Upper lobe of right lung (tissue), 1 donor: ENCODE data around the gene OSBP. TPM values are rescaled to one million over a fixed set of nuclear protein-coding genes. Genes with fewer than 3 reads are reported as not detected.

Source experiments
- ATAC-seq: fragments of 200-7000 bp; cut with Tn5 transposase; one replicate; pipeline ENCODE4 v1.9.1; 2020; ENCODE audit warnings: mild to moderate bottlenecking, moderate library complexity
- DNase-seq: peaks from one replicate; pipeline ENCODE4 v3.0.0-alpha.2; 2020
- H3K27ac ChIP-seq: fragments of 200-600 bp; one replicate; pipeline ENCODE4 v1.8.0; 2022
- H3K27me3 ChIP-seq: fragments of 200-600 bp; one replicate; pipeline ENCODE4 v1.8.0; 2022; ENCODE audit warnings: mild to moderate bottlenecking
- H3K36me3 ChIP-seq: fragments of 200-600 bp; one replicate; pipeline ENCODE4 v1.8.0; 2022
- H3K4me1 ChIP-seq: fragments of 200-600 bp; one replicate; pipeline ENCODE4 v1.8.0; 2022
- H3K4me3 ChIP-seq: fragments of 200-600 bp; one replicate; pipeline ENCODE4 v1.8.0; 2022; ENCODE audit warnings: mild to moderate bottlenecking
- H3K9me3 ChIP-seq: fragments of 200-600 bp; one replicate; pipeline ENCODE4 v1.8.0; 2022
- CTCF ChIP-seq: fragments of 200-600 bp; IDR thresholded peaks from one replicate; pipeline ENCODE4 v1.8.0; 2022; ENCODE audit warnings: antibody characterized with exemption
- intact Hi-C: fragments of 100-400 bp; cut with DNase I; formaldehyde crosslinking; loops from one replicate; pipeline ENCODE4 v1.11.0; 2022
- total RNA-seq: library from RNA; stranded (reverse); fragmentation: NEBNext Ultra II Directional; extraction: Animal tissue kit (Norgen Biotek cat#: 25700); gene quantifications from one replicate; pipeline ENCODE4 v1.2.1, GENCODE V29; 2021
- donor health status: DM: no; HTN: yes; CAD: no; lungs with severe emphysema.

OSBP gene
- total RNA-seq, 1 donor from 2014 or later = 39.9 TPM

GRCh38 chr11:59556917-59557348 lies 58.6 kb downstream of the OSBP start:
- H3K4me1 ChIP-seq = peaks cover 18% of the 10 kb centered on the region
- intact Hi-C loops = no loop called here
- peak overlapping the region; percentile 42 for H3K4me3 ChIP-seq
- TF ChIP-seq CTCF = no peak
- H3K27me3 ChIP-seq = no peaks in the 10 kb centered on the region
- H3K36me3 ChIP-seq = no peaks in the 10 kb centered on the region
- H3K27ac ChIP-seq = peak overlapping the region; percentile 53
- H3K9me3 ChIP-seq = no peaks in the 10 kb centered on the region
- no peak for DNase-seq
- no peak for ATAC-seq

- Histone ChIP-seq H3K9me3 (no peaks in the 10 kb centered on the region), H3K4me3 (peak overlapping the region; percentile 42), H3K36me3 (no peaks in the 10 kb centered on the region), H3K4me1 (peaks cover 18% of the 10 kb centered on the region), H3K27me3 (no peaks in the 10 kb centered on the region), H3K27ac (peak overlapping the region; percentile 53)
- DNase-seq (no peak), ATAC-seq (peak; percentile 9)
- no peak for TF ChIP-seq CTCF
- intact Hi-C loops = no loop called here
Measured at GRCh38 chr11:59556115-59556916, 59.3 kb downstream of the OSBP start.

DNA sequence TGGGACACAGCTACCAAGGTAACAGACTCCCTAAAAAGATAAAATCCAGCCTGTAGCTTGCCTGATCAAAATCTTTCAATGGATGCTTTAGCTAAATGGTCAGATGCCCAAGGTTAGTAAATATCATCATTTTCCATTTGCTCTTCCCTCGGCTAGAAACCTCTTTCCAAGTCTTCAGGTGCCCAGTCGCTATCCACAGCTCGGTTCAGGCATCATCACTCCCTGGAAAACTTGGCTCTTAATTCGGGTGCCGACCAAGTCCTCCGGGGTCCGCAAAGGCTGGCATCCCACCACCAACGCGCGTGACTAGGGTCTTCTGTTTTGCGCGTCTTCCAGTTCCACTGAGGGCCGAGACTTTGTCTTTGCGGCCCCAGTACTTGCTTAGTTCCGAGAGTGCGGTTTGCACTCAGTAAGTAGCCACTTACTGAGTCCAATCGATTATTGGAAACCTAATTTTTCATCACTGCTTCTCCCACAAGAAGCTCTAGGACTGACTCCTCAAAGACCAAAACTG lies 59.9 kb downstream of the OSBP start:
- ATAC-seq (no peak), DNase-seq (no peak)
- Histone ChIP-seq H3K27me3 (no peaks in the 10 kb centered on the region), H3K4me1 (peaks cover 13% of the 10 kb centered on the region), H3K27ac (peak overlapping the region; percentile 53), H3K9me3 (no peaks in the 10 kb centered on the region), H3K4me3 (peak overlapping the region; percentile 42), H3K36me3 (no peaks in the 10 kb centered on the region)
- no peak for TF ChIP-seq CTCF
- intact Hi-C loops = no loop called here

- Histone ChIP-seq H3K36me3 (no peaks in the 10 kb centered on the region), H3K4me1 (peaks cover 13% of the 10 kb centered on the region), H3K4me3 (no peak overlapping the region), H3K9me3 (no peaks in the 10 kb centered on the region), H3K27ac (no peak overlapping the region), H3K27me3 (no peaks in the 10 kb centered on the region)
- no peak for TF ChIP-seq CTCF
- ATAC-seq (no peak), DNase-seq (no peak)
- intact Hi-C loops = no loop called here
Measured at GRCh38 chr11:59553323-59553722, 62.3 kb downstream of the OSBP start.

- no peak overlapping the region for H3K27ac ChIP-seq
- intact Hi-C loops = no loop called here
Measured at GRCh38 chr11:59552844-59553243, 62.7 kb downstream of the OSBP start.

More at GRCh38 chr11:59552844-59553243, 62.7 kb downstream of the OSBP start:
- no peaks in the 10 kb centered on the region for H3K9me3 ChIP-seq
- ATAC-seq = no peak
- H3K4me3 ChIP-seq = no peak overlapping the region
- TF ChIP-seq CTCF = no peak
- no peaks in the 10 kb centered on the region for H3K27me3 ChIP-seq
- no peak for DNase-seq
- H3K4me1 ChIP-seq = peaks cover 13% of the 10 kb centered on the region
- H3K36me3 ChIP-seq = no peaks in the 10 kb centered on the region
